ENCODE data around the gene DSP. TPM values are rescaled to one million over a fixed set of nuclear protein-coding genes. Genes with fewer than 3 reads are reported as not detected.

Gene DSP
- total and polyA plus RNA-seq, 2 of the 13 experiments (the other 11 are each of a cell fraction or from before 2014, with no cell fraction given), result 89.8 to 117 TPM

DNA sequence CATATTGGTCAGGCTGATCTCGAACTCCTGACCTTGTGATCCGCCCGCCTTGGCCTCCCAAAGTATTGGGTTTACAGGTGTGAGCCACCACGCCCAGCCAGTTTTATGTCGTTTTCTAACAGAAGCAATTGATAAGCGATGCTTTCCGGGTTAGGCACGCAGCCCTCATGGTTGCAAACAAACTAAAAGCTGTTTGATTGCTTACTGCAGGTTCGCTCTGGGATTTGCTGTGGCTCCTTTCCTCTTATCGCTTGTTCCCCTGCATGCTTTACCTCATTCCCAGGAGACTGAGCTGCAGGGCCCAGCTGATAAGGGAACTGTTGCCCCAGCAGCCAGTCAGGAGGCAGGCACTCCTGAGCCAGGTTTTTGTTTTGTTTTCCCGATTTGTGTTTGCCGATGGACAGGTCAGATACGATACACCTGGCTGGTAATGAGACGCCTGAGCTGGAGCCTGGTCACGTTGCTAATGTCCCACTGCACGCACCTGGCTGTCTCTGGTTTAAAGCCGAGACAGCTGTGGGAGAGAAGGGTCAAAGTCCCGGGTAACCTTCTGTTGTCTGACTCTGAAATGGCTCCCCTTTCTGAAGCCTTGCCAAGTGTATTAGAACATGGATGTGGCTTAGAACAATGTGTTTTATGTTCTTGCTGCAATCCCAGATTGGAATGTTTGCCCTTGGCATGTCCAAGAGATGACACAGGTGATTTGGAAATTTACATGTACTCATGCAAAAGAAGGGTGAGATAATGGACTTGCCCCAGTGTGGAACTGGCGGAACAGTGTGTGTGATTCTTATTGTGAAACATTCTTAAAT, 19.9 kb downstream of the DSP start (continued):
- TF ChIP-seq, protein P1, sequence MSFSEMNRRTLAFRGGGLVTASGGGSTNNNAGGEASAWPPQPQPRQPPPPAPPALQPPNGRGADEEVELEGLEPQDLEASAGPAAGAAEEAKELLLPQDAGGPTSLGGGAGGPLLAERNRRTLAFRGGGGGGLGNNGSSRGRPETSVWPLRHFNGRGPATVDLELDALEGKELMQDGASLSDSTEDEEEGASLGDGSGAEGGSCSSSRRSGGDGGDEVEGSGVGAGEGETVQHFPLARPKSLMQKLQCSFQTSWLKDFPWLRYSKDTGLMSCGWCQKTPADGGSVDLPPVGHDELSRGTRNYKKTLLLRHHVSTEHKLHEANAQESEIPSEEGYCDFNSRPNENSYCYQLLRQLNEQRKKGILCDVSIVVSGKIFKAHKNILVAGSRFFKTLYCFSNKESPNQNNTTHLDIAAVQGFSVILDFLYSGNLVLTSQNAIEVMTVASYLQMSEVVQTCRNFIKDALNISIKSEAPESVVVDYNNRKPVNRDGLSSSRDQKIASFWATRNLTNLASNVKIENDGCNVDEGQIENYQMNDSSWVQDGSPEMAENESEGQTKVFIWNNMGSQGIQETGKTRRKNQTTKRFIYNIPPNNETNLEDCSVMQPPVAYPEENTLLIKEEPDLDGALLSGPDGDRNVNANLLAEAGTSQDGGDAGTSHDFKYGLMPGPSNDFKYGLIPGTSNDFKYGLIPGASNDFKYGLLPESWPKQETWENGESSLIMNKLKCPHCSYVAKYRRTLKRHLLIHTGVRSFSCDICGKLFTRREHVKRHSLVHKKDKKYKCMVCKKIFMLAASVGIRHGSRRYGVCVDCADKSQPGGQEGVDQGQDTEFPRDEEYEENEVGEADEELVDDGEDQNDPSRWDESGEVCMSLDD (CRISPR knock-in tag; IDR thresholded peaks at IDR 0.05; ENCODE audit: borderline replicate concordance), result no peak
- TF ChIP-seq ZFP82 (CRISPR knock-in tag; IDR thresholded peaks at IDR 0.05; ENCODE audit: borderline replicate concordance) (peak; percentile 90; the same call in 1 of the 2 replicates), ZNF674 (CRISPR knock-in tag; IDR thresholded peaks at IDR 0.05; ENCODE audit: low read depth) (no peak), HMG20B (CRISPR knock-in tag; conservative IDR thresholded peaks at IDR 0.05) (peak; percentile 83), MBNL3 (CRISPR knock-in tag; conservative IDR thresholded peaks at IDR 0.05) (no peak), GATAD2A (CRISPR knock-in tag; IDR thresholded peaks at IDR 0.05) (peak; percentile 98), ZNF24 (IDR thresholded peaks at IDR 0.05) (no peak), SMARCE1 (IDR thresholded peaks at IDR 0.05; ENCODE audit: borderline replicate concordance) (no peak), SIX1 (CRISPR knock-in tag; IDR thresholded peaks at IDR 0.05; ENCODE audit: borderline replicate concordance) (peak; percentile 86)
- TF ChIP-seq, protein P2, sequence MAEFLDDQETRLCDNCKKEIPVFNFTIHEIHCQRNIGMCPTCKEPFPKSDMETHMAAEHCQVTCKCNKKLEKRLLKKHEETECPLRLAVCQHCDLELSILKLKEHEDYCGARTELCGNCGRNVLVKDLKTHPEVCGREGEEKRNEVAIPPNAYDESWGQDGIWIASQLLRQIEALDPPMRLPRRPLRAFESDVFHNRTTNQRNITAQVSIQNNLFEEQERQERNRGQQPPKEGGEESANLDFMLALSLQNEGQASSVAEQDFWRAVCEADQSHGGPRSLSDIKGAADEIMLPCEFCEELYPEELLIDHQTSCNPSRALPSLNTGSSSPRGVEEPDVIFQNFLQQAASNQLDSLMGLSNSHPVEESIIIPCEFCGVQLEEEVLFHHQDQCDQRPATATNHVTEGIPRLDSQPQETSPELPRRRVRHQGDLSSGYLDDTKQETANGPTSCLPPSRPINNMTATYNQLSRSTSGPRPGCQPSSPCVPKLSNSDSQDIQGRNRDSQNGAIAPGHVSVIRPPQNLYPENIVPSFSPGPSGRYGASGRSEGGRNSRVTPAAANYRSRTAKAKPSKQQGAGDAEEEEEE (CRISPR knock-in tag; IDR thresholded peaks at IDR 0.05; ENCODE audit: borderline replicate concordance), result peak; percentile 82; the same call in 1 of the 2 replicates
- TF ChIP-seq, protein P3, sequence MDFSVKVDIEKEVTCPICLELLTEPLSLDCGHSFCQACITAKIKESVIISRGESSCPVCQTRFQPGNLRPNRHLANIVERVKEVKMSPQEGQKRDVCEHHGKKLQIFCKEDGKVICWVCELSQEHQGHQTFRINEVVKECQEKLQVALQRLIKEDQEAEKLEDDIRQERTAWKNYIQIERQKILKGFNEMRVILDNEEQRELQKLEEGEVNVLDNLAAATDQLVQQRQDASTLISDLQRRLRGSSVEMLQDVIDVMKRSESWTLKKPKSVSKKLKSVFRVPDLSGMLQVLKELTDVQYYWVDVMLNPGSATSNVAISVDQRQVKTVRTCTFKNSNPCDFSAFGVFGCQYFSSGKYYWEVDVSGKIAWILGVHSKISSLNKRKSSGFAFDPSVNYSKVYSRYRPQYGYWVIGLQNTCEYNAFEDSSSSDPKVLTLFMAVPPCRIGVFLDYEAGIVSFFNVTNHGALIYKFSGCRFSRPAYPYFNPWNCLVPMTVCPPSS (IDR thresholded peaks at IDR 0.05), result no peak
- TF ChIP-seq, protein P4, sequence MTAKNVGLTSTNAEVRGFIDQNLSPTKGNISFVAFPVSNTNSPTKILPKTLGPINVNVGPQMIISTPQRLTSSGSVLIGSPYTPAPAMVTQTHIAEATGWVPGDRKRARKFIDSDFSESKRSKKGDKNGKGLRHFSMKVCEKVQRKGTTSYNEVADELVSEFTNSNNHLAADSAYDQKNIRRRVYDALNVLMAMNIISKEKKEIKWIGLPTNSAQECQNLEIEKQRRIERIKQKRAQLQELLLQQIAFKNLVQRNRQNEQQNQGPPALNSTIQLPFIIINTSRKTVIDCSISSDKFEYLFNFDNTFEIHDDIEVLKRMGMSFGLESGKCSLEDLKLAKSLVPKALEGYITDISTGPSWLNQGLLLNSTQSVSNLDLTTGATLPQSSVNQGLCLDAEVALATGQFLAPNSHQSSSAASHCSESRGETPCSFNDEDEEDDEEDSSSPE (CRISPR knock-in tag; IDR thresholded peaks at IDR 0.05), result peak; percentile 72; the same call in 1 of the 2 replicates
- TF ChIP-seq, protein P5, sequence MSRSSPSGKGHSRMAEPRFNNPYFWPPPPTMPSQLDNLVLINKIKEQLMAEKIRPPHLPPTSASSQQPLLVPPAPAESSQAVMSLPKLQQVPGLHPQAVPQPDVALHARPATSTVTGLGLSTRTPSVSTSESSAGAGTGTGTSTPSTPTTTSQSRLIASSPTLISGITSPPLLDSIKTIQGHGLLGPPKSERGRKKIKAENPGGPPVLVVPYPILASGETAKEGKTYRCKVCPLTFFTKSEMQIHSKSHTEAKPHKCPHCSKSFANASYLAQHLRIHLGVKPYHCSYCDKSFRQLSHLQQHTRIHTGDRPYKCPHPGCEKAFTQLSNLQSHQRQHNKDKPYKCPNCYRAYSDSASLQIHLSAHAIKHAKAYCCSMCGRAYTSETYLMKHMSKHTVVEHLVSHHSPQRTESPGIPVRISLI (CRISPR knock-in tag; IDR thresholded peaks at IDR 0.05; ENCODE audit: borderline replicate concordance), result peak; percentile 88; the same call in 1 of the 2 replicates
- TF ChIP-seq, protein P6, sequence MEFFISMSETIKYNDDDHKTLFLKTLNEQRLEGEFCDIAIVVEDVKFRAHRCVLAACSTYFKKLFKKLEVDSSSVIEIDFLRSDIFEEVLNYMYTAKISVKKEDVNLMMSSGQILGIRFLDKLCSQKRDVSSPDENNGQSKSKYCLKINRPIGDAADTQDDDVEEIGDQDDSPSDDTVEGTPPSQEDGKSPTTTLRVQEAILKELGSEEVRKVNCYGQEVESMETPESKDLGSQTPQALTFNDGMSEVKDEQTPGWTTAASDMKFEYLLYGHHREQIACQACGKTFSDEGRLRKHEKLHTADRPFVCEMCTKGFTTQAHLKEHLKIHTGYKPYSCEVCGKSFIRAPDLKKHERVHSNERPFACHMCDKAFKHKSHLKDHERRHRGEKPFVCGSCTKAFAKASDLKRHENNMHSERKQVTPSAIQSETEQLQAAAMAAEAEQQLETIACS (CRISPR knock-in tag; IDR thresholded peaks at IDR 0.05), result no peak
- TF ChIP-seq, protein P7, sequence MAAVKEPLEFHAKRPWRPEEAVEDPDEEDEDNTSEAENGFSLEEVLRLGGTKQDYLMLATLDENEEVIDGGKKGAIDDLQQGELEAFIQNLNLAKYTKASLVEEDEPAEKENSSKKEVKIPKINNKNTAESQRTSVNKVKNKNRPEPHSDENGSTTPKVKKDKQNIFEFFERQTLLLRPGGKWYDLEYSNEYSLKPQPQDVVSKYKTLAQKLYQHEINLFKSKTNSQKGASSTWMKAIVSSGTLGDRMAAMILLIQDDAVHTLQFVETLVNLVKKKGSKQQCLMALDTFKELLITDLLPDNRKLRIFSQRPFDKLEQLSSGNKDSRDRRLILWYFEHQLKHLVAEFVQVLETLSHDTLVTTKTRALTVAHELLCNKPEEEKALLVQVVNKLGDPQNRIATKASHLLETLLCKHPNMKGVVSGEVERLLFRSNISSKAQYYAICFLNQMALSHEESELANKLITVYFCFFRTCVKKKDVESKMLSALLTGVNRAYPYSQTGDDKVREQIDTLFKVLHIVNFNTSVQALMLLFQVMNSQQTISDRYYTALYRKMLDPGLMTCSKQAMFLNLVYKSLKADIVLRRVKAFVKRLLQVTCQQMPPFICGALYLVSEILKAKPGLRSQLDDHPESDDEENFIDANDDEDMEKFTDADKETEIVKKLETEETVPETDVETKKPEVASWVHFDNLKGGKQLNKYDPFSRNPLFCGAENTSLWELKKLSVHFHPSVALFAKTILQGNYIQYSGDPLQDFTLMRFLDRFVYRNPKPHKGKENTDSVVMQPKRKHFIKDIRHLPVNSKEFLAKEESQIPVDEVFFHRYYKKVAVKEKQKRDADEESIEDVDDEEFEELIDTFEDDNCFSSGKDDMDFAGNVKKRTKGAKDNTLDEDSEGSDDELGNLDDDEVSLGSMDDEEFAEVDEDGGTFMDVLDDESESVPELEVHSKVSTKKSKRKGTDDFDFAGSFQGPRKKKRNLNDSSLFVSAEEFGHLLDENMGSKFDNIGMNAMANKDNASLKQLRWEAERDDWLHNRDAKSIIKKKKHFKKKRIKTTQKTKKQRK (IDR thresholded peaks at IDR 0.05; ENCODE audit: low read length), result no peak
